Liver (tissue), 3 donors: Measurements from ENCODE around the gene SMCO4.

Experiments
- ATF3 ChIP-seq: IDR thresholded peaks from 2 replicates; pipeline ENCODE4 v1.6.1; 2016; ENCODE audit warnings: antibody characterized with exemption
- CTCF ChIP-seq: fragments of 150-350 bp; IDR thresholded peaks from 2 replicates; pipeline ENCODE4 v1.5.1; 2017; ENCODE audit warnings: improper control_type of control experiment, low read depth, low read length; ENCODE audit not compliant: missing input control
- HNF4A ChIP-seq, 2 donors: conservative IDR thresholded peaks; 2 replicates each; pipeline ENCODE4 v1.6.1; 2016; ENCODE audit warnings: antibody characterized with exemption in 2 of 2, mild to moderate bottlenecking in 2 of 2
- MAX ChIP-seq: IDR thresholded peaks from 2 replicates; pipeline ENCODE4 v1.6.1; 2016; ENCODE audit warnings: antibody characterized with exemption
- YY1 ChIP-seq: IDR thresholded peaks from 2 replicates; pipeline ENCODE4 v1.6.1; 2016; ENCODE audit warnings: antibody characterized with exemption, mild to moderate bottlenecking
- donor health status: healthy.
- donor health status: healthy.

GRCh38 chr11:93504110-93505095 lies 38.8 kb downstream of the SMCO4 start:
- TF ChIP-seq ATF3 (no peak), CTCF (no peak), HNF4A (conservative IDR thresholded peaks at IDR 0.05) (peak; percentile 49 to 74), MAX (peak; percentile 53), YY1 (peak; percentile 30)
